ENCODE data around the gene MEF2D.

The MEF2D gene

GRCh38 chr1:156479093-156480015 lies 21.2 kb downstream of the MEF2D start:
- H3K27me3 ChIP-seq (ENCODE audit: insufficient read depth, insufficient read length), result no peaks in the 10 kb centered on the region
- TF ChIP-seq ZNF274 (IDR thresholded peaks at IDR 0.05; ENCODE audit: low read depth, low read length) (no peak), SUZ12 (IDR thresholded peaks at IDR 0.05; ENCODE audit: extremely low read depth, insufficient read depth, insufficient read length) (no peak), YY1 (IDR thresholded peaks at IDR 0.05; ENCODE audit: insufficient read depth, insufficient read length) (no peak)
- no peak overlapping the region for H3K9ac ChIP-seq (ENCODE audit: insufficient read length, low read depth)
- H3K4me1 ChIP-seq (ENCODE audit: insufficient read depth, insufficient read length), result peaks cover 42% of the 10 kb centered on the region
- no peak overlapping the region for H3K4me3 ChIP-seq (ENCODE audit: insufficient read length, low read depth)
- no peak for DNase-seq (ENCODE audit: low read depth, low spot score)
- H3K36me3 ChIP-seq (ENCODE audit: insufficient read depth, insufficient read length, low read length), result peaks cover 83% of the 10 kb centered on the region
- H3K9me3 ChIP-seq (ENCODE audit: insufficient read depth, low read length), result no peaks in the 10 kb centered on the region

GRCh38 chr1:156478250-156478627 lies 22.3 kb downstream of the MEF2D start:
- peaks cover 42% of the 10 kb centered on the region for H3K4me1 ChIP-seq (ENCODE audit: insufficient read depth, insufficient read length)
- no peaks in the 10 kb centered on the region for H3K27me3 ChIP-seq (ENCODE audit: insufficient read depth, insufficient read length)
- H3K36me3 ChIP-seq (ENCODE audit: insufficient read depth, insufficient read length, low read length), result peaks cover 88% of the 10 kb centered on the region
- TF ChIP-seq ZNF274 (IDR thresholded peaks at IDR 0.05; ENCODE audit: low read depth, low read length) (no peak), SUZ12 (IDR thresholded peaks at IDR 0.05; ENCODE audit: extremely low read depth, insufficient read depth, insufficient read length) (no peak), YY1 (IDR thresholded peaks at IDR 0.05; ENCODE audit: insufficient read depth, insufficient read length) (no peak)
- no peaks in the 10 kb centered on the region for H3K9me3 ChIP-seq (ENCODE audit: insufficient read depth, low read length)
- no peak for DNase-seq (ENCODE audit: low read depth, low spot score)
- H3K9ac ChIP-seq (ENCODE audit: insufficient read length, low read depth), result no peak overlapping the region
- H3K4me3 ChIP-seq (ENCODE audit: insufficient read length, low read depth), result no peak overlapping the region

- H3K36me3 ChIP-seq (ENCODE audit: insufficient read depth, insufficient read length, low read length), result peaks cover 84% of the 10 kb centered on the region
- H3K9me3 ChIP-seq (ENCODE audit: insufficient read depth, low read length), result no peaks in the 10 kb centered on the region
- H3K27me3 ChIP-seq (ENCODE audit: insufficient read depth, insufficient read length), result no peaks in the 10 kb centered on the region
- H3K4me1 ChIP-seq (ENCODE audit: insufficient read depth, insufficient read length), result peaks cover 42% of the 10 kb centered on the region
- no peak overlapping the region for H3K4me3 ChIP-seq (ENCODE audit: insufficient read length, low read depth)
- DNase-seq (ENCODE audit: low read depth, low spot score), result no peak
- no peak overlapping the region for H3K9ac ChIP-seq (ENCODE audit: insufficient read length, low read depth)
- TF ChIP-seq YY1 (IDR thresholded peaks at IDR 0.05; ENCODE audit: insufficient read depth, insufficient read length) (no peak), SUZ12 (IDR thresholded peaks at IDR 0.05; ENCODE audit: extremely low read depth, insufficient read depth, insufficient read length) (no peak), ZNF274 (IDR thresholded peaks at IDR 0.05; ENCODE audit: low read depth, low read length) (no peak)
Observed at GRCh38 chr1:156477526-156478249, 22.9 kb downstream of the MEF2D start.

GRCh38 chr1:156476501-156477298 lies 23.9 kb downstream of the MEF2D start:
- no peak for TF ChIP-seq YY1 (IDR thresholded peaks at IDR 0.05; ENCODE audit: insufficient read depth, insufficient read length)
- TF ChIP-seq ZNF274 (IDR thresholded peaks at IDR 0.05; ENCODE audit: low read depth, low read length), result no peak
- TF ChIP-seq SUZ12 (IDR thresholded peaks at IDR 0.05; ENCODE audit: extremely low read depth, insufficient read depth, insufficient read length), result no peak
- Histone ChIP-seq H3K36me3 (ENCODE audit: insufficient read depth, insufficient read length, low read length) (peaks cover 82% of the 10 kb centered on the region), H3K9me3 (ENCODE audit: insufficient read depth, low read length) (no peaks in the 10 kb centered on the region), H3K9ac (ENCODE audit: insufficient read length, low read depth) (peak overlapping the region; percentile 46), H3K4me1 (ENCODE audit: insufficient read depth, insufficient read length) (peaks cover 42% of the 10 kb centered on the region), H3K27me3 (ENCODE audit: insufficient read depth, insufficient read length) (no peaks in the 10 kb centered on the region), H3K4me3 (ENCODE audit: insufficient read length, low read depth) (no peak overlapping the region)
- no peak for DNase-seq (ENCODE audit: low read depth, low spot score)

- H3K27me3 ChIP-seq (ENCODE audit: insufficient read depth, insufficient read length), result no peaks in the 10 kb centered on the region
- H3K4me1 ChIP-seq (ENCODE audit: insufficient read depth, insufficient read length), result peaks cover 39% of the 10 kb centered on the region
- H3K9ac ChIP-seq (ENCODE audit: insufficient read length, low read depth), result peak overlapping the region; percentile 46
- TF ChIP-seq YY1 (IDR thresholded peaks at IDR 0.05; ENCODE audit: insufficient read depth, insufficient read length), result no peak
- TF ChIP-seq ZNF274 (IDR thresholded peaks at IDR 0.05; ENCODE audit: low read depth, low read length), result no peak
- no peak for TF ChIP-seq SUZ12 (IDR thresholded peaks at IDR 0.05; ENCODE audit: extremely low read depth, insufficient read depth, insufficient read length)
- no peak for DNase-seq (ENCODE audit: low read depth, low spot score)
- no peak overlapping the region for H3K4me3 ChIP-seq (ENCODE audit: insufficient read length, low read depth)
- no peaks in the 10 kb centered on the region for H3K9me3 ChIP-seq (ENCODE audit: insufficient read depth, low read length)
- H3K36me3 ChIP-seq (ENCODE audit: insufficient read depth, insufficient read length, low read length), result peaks cover 81% of the 10 kb centered on the region
Observed at GRCh38 chr1:156475568-156476500, 24.7 kb downstream of the MEF2D start.

GRCh38 chr1:156474966-156475365 lies 25.6 kb downstream of the MEF2D start:
- Histone ChIP-seq H3K4me3 (ENCODE audit: insufficient read length, low read depth) (no peak overlapping the region), H3K4me1 (ENCODE audit: insufficient read depth, insufficient read length) (peaks cover 32% of the 10 kb centered on the region), H3K9ac (ENCODE audit: insufficient read length, low read depth) (no peak overlapping the region), H3K27me3 (ENCODE audit: insufficient read depth, insufficient read length) (no peaks in the 10 kb centered on the region), H3K36me3 (ENCODE audit: insufficient read depth, insufficient read length, low read length) (peaks cover 79% of the 10 kb centered on the region), H3K9me3 (ENCODE audit: insufficient read depth, low read length) (no peaks in the 10 kb centered on the region)
- TF ChIP-seq SUZ12 (IDR thresholded peaks at IDR 0.05; ENCODE audit: extremely low read depth, insufficient read depth, insufficient read length), result no peak
- TF ChIP-seq YY1 (IDR thresholded peaks at IDR 0.05; ENCODE audit: insufficient read depth, insufficient read length), result no peak
- no peak for TF ChIP-seq ZNF274 (IDR thresholded peaks at IDR 0.05; ENCODE audit: low read depth, low read length)
- DNase-seq (ENCODE audit: low read depth, low spot score), result no peak

Measured in NT2/D1 (cell line).